A673 (cell line): ENCODE measurements around the gene MYCL. TPM values are rescaled to one million over a fixed set of nuclear protein-coding genes. Genes with fewer than 3 reads are reported as not detected.

Experiments used
- BruUV-seq: library from RNA; stranded (reverse); fragments of 400-500 nt; replicated peaks from 2 replicates; lab custom pipeline; 2021; lab: Mats Ljungman, UMichigan
- CTCF ChIA-PET: fragments of 300-600 bp; sonication (Branson Sonifier 250); formaldehyde crosslinking; loops from one replicate; lab custom pipeline; 2022; ENCODE audit warnings: antibody characterized with exemption; lab: Charles Lee
- POLR2A ChIA-PET: fragments of 300-600 bp; sonication (Branson Sonifier 250); formaldehyde crosslinking; loops from one replicate; lab custom pipeline; 2022; ENCODE audit warnings: antibody characterized with exemption; ENCODE audit not compliant: low non-redundant PET; lab: Charles Lee
- DNase-seq: peaks from one replicate; pipeline ENCODE4 v3.0.0-alpha.2; 2015; ENCODE audit warnings: low spot score
- H3K27ac ChIP-seq: fragments of 200-600 bp; sonication (generic); 2 replicates; pipeline ENCODE4 v1.5.1; 2016; ENCODE audit warnings: mixed run types, low read depth, mild to moderate bottlenecking, mixed read lengths, antibody characterized with exemption, low read length; ENCODE audit not compliant: poor library complexity, severe bottlenecking
- H3K27me3 ChIP-seq: fragments of 200-600 bp; sonication (generic); replicated peaks from 2 replicates; pipeline ENCODE4 v1.6.1; 2017; ENCODE audit warnings: mixed run types, low read depth, mild to moderate bottlenecking, mixed read lengths, antibody characterized with exemption, low read length; ENCODE audit not compliant: insufficient read depth, poor library complexity
- H3K36me3 ChIP-seq: fragments of 200-600 bp; sonication (generic); 2 replicates; pipeline ENCODE4 v1.6.1; 2016; ENCODE audit warnings: mixed run types, mild to moderate bottlenecking, mixed read lengths, antibody characterized with exemption, low read length; ENCODE audit not compliant: insufficient read depth, poor library complexity, severe bottlenecking
- H3K4me1 ChIP-seq: fragments of 200-600 bp; sonication (generic); 2 replicates; pipeline ENCODE4 v1.6.1; 2017; ENCODE audit warnings: mixed run types, mild to moderate bottlenecking, mixed read lengths, antibody characterized with exemption, low read length; ENCODE audit not compliant: insufficient read depth, poor library complexity, severe bottlenecking
- H3K4me3 ChIP-seq: fragments of 200-600 bp; sonication (generic); 2 replicates; pipeline ENCODE4 v1.5.1; 2016; ENCODE audit warnings: low read depth, mixed run types, mild to moderate bottlenecking, mixed read lengths, low read length; ENCODE audit not compliant: poor library complexity, severe bottlenecking
- H3K9me3 ChIP-seq: fragments of 200-600 bp; sonication (generic); 2 replicates; pipeline ENCODE4 v1.6.1; 2016; ENCODE audit warnings: mixed run types, low read depth, mild to moderate bottlenecking, mixed read lengths, antibody characterized with exemption, low read length; ENCODE audit not compliant: poor library complexity, severe bottlenecking
- CTCF ChIP-seq: fragments of 300-800, 200-600 bp; sonication (generic); conservative IDR thresholded peaks from 2 replicates; pipeline ENCODE4 v1.5.1; 2017; ENCODE audit warnings: low read depth, mild to moderate bottlenecking, antibody characterized with exemption, low read length, moderate library complexity, mixed read lengths
- EZH2 ChIP-seq: fragments of 200-600 bp; sonication (generic); IDR thresholded peaks from 2 replicates; pipeline ENCODE4 v1.6.1; 2017; ENCODE audit warnings: borderline replicate concordance, low read depth, mild to moderate bottlenecking, mixed read lengths, antibody characterized with exemption, low read length; ENCODE audit not compliant: poor library complexity, severe bottlenecking
- intact Hi-C: fragments of 100-400 bp; cut with micrococcal nuclease; formaldehyde crosslinking; loops from one replicate; pipeline ENCODE4 v1.10.0; 2022; ENCODE audit not compliant: unreplicated experiment
- total RNA-seq: library from RNA; stranded (reverse); gene quantifications from 2 replicates; pipeline ENCODE4 v1.2.3, GENCODE V29; 2021

MYCL gene
- total RNA-seq, 1 experiment from 2014 or later: 0.58 TPM

GRCh38 chr1:39852876-39853275 lies 48.8 kb downstream of the MYCL start:
- CTCF ChIA-PET: no interaction called here
- no peak for TF ChIP-seq CTCF
- no peak for TF ChIP-seq EZH2
- Histone ChIP-seq H3K36me3 (peaks cover 60% of the 10 kb centered on the region), H3K4me1 (peaks cover 9% of the 10 kb centered on the region), H3K4me3 (no peak overlapping the region), H3K9me3 (no peaks in the 10 kb centered on the region), H3K27me3 (no peaks in the 10 kb centered on the region), H3K27ac (no peak overlapping the region)
- intact Hi-C loops: no loop called here
- BruUV-seq: no TSS peak
- POLR2A ChIA-PET: no interaction called here
- DNase-seq: no peak

GRCh38 chr1:39852214-39852791 lies 49.4 kb downstream of the MYCL start:
- no TSS peak for BruUV-seq
- no peak for DNase-seq
- peaks cover 65% of the 10 kb centered on the region for H3K36me3 ChIP-seq
- no peak overlapping the region for H3K4me3 ChIP-seq
- intact Hi-C loops: no loop called here
- peaks cover 9% of the 10 kb centered on the region for H3K4me1 ChIP-seq
- POLR2A ChIA-PET: no interaction called here
- H3K9me3 ChIP-seq: no peaks in the 10 kb centered on the region
- CTCF ChIA-PET: no interaction called here
- no peak overlapping the region for H3K27ac ChIP-seq
- TF ChIP-seq EZH2 (no peak), CTCF (no peak)
- no peaks in the 10 kb centered on the region for H3K27me3 ChIP-seq

GRCh38 chr1:39850606-39851216 lies 51.0 kb downstream of the MYCL start:
- no peak for TF ChIP-seq EZH2
- no peak for TF ChIP-seq CTCF
- Histone ChIP-seq H3K27me3 (no peaks in the 10 kb centered on the region), H3K27ac (no peak overlapping the region), H3K4me1 (peaks cover 22% of the 10 kb centered on the region), H3K4me3 (no peak overlapping the region), H3K9me3 (no peaks in the 10 kb centered on the region), H3K36me3 (peaks cover 62% of the 10 kb centered on the region)
- ChIA-PET CTCF (no interaction called here), POLR2A (no interaction called here)
- no peak for DNase-seq
- intact Hi-C loops: no loop called here
- BruUV-seq: no TSS peak
